HEK293 (cell line): ENCODE measurements around the gene PLEKHG5.

Experiments used
- CTCF ChIP-seq: fragments of 450-650 bp; formaldehyde crosslinking; IDR thresholded peaks from 2 replicates; pipeline ENCODE4 v1.5.1; 2016; ENCODE audit warnings: missing biosample characterization, missing genetic modification characterization
- ZNF24 ChIP-seq: fragments of 450-650 bp; formaldehyde crosslinking; IDR thresholded peaks from 2 replicates; pipeline ENCODE4 v1.5.1; 2016; ENCODE audit warnings: missing biosample characterization, missing genetic modification characterization
- ZNF274 ChIP-seq, 2 experiments: fragments of 200-500 bp in 1 of 2; fragments of 450-650 bp in 1 of 2; sonication (Bioruptor generic) in 1 of 2; formaldehyde crosslinking in 1 of 2; IDR thresholded peaks; 2 replicates each; pipeline versions ENCODE4 v1.5.1 to v1.6.1; 2014 to 2016; ENCODE audit warnings: borderline replicate concordance in 1 of 2, inconsistent platforms in 1 of 2, low read length in 1 of 2, missing biosample characterization in 1 of 2, missing genetic modification characterization in 1 of 2
- ZNF350 ChIP-seq: fragments of 450-650 bp; formaldehyde crosslinking; IDR thresholded peaks from 2 replicates; pipeline ENCODE4 v1.5.0; 2017; ENCODE audit warnings: missing biosample characterization, mild to moderate bottlenecking, missing genetic modification characterization
- ZNF362 ChIP-seq: fragments of 450-650 bp; formaldehyde crosslinking; IDR thresholded peaks from 2 replicates; pipeline ENCODE4 v1.5.1; 2016; ENCODE audit warnings: missing biosample characterization, missing genetic modification characterization
- ZNF600 ChIP-seq: fragments of 450-650 bp; formaldehyde crosslinking; IDR thresholded peaks from 2 replicates; pipeline ENCODE4 v1.5.1; 2016; ENCODE audit warnings: missing biosample characterization, missing genetic modification characterization
- ZNF692 ChIP-seq: fragments of 450-650 bp; formaldehyde crosslinking; IDR thresholded peaks from 2 replicates; pipeline ENCODE4 v1.5.1; 2016; ENCODE audit warnings: missing biosample characterization, missing genetic modification characterization
- ZSCAN30 ChIP-seq: fragments of 450-650 bp; IDR thresholded peaks from 2 replicates; pipeline ENCODE4 v1.5.1; 2018; ENCODE audit warnings: missing biosample characterization, mild to moderate bottlenecking, missing genetic modification characterization, moderate library complexity

- no peak for TF ChIP-seq ZNF24
- TF ChIP-seq CTCF (tag by site-specific recombination): no peak
- no peak for TF ChIP-seq ZSCAN30 (tag by site-specific recombination)
- TF ChIP-seq ZNF350 (tag by site-specific recombination): no peak
- no peak for TF ChIP-seq ZNF362 (tag by site-specific recombination)
- TF ChIP-seq ZNF692 (tag by site-specific recombination): no peak
- no peak for TF ChIP-seq ZNF600 (tag by site-specific recombination)
- no peak for TF ChIP-seq ZNF274 (IDR thresholded peaks at IDR 0.05; ENCODE audit: low read length)
- no peak for TF ChIP-seq ZNF274 (tag by site-specific recombination; IDR thresholded peaks at IDR 0.05; ENCODE audit: borderline replicate concordance)
These were observed 42.9 kb upstream of the PLEKHG5 start for GRCh38 chr1:6534248-6534822.
